ENCODE results near the gene SUPV3L1. TPM values are rescaled to one million over a fixed set of nuclear protein-coding genes. Genes with fewer than 3 reads are reported as not detected.

Gene SUPV3L1
- total and polyA plus RNA-seq, 2 of the 8 experiments (the other 6 are each of a cell fraction or from before 2014, with no cell fraction given): 34.6 to 45.6 TPM

GRCh38 chr10:69228151-69228550 lies 48.1 kb downstream of the SUPV3L1 start (continued):
- no peak for TF ChIP-seq CBX8 (IDR thresholded peaks at IDR 0.05; ENCODE audit: borderline replicate concordance, low read depth, low read length)
- no peak for TF ChIP-seq JUN (IDR thresholded peaks at IDR 0.05; ENCODE audit: low read depth, low read length)
- no peak for TF ChIP-seq RNF2 (IDR thresholded peaks at IDR 0.05; ENCODE audit: borderline replicate concordance, low read depth, low read length, missing control alignments, poor library complexity, severe bottlenecking)

All from H1 (cell line).